ENCODE data around the gene CD9. TPM values are rescaled to one million over a fixed set of nuclear protein-coding genes. Genes with fewer than 3 reads are reported as not detected.
A peak's percentile ranks its signal among the peaks of the same experiment; 100 is the strongest.

Gene CD9
- total and polyA plus RNA-seq, 2 donors (not counting 3 experiments of a cell fraction or from before 2014, with no cell fraction given), result 379 to 1,225 TPM

GRCh38 chr12:6284273-6284672 lies 84.1 kb downstream of the CD9 start:
- no peak overlapping the region for H2AFZ ChIP-seq (ENCODE audit: low read depth, low read length)
- dilution Hi-C loops (cut with MboI; ENCODE audit: extremely low pct_ligation_motif_present, low sequenced_read_pairs), result no loop called here
- intact Hi-C loops (cut with micrococcal nuclease), result loop anchor here (2.0 kb wide), 2 partner anchors 39 to 221 kb away; no protein-coding TSS in a partner anchor
- H3K4me3 ChIP-seq (replicated peaks in 1 of 3; ENCODE audit: insufficient read depth in 1 of 3, low read depth in 1 of 3, low read length in 3 of 3), result no peak overlapping the region
- no peaks in the 10 kb centered on the region for H3K27me3 ChIP-seq (ENCODE audit: control insufficient read depth in 2 of 2, insufficient read depth in 2 of 2, low read length in 2 of 2)
- H3K9me3 ChIP-seq (replicated peaks; ENCODE audit: control insufficient read depth, insufficient read depth, low read length), result no peaks in the 10 kb centered on the region
- no peak for TF ChIP-seq POLR2AphosphoS5 (IDR thresholded peaks at IDR 0.05; ENCODE audit: insufficient read depth, low read depth, low read length)
- TF ChIP-seq POLR2A (IDR thresholded peaks at IDR 0.05; ENCODE audit: low read depth, low read length), result no peak
- no peak for TF ChIP-seq JUN (IDR thresholded peaks at IDR 0.05; ENCODE audit: borderline replicate concordance, insufficient read depth, insufficient read length, low read depth)
- TF ChIP-seq MAX (IDR thresholded peaks at IDR 0.05; ENCODE audit: insufficient read depth, insufficient read length), result no peak
- TF ChIP-seq GATA2 (IDR thresholded peaks at IDR 0.05; ENCODE audit: insufficient read depth, insufficient read length, low read depth, low read length), result no peak
- no peak for TF ChIP-seq CTCF (IDR thresholded peaks at IDR 0.05; ENCODE audit: extremely low read depth in 1 of 2, insufficient read depth in 1 of 2, low read depth in 1 of 2, low read length in 2 of 2)
- TF ChIP-seq EZH2 (IDR thresholded peaks at IDR 0.05; ENCODE audit: borderline replicate concordance, low read depth, low read length, severe bottlenecking), result no peak
- no peak for TF ChIP-seq FOS (IDR thresholded peaks at IDR 0.05; ENCODE audit: borderline replicate concordance, insufficient read depth, low read length)
- TF ChIP-seq MYC (IDR thresholded peaks at IDR 0.05; ENCODE audit: low read depth, low read length), result no peak
- no peaks in the 10 kb centered on the region for H4K20me1 ChIP-seq (replicated peaks; ENCODE audit: control insufficient read depth, extremely low read depth, insufficient read depth, low read length)
- no peaks in the 10 kb centered on the region for H3K79me2 ChIP-seq (ENCODE audit: control insufficient read depth, insufficient read depth, low read length)
- H3K36me3 ChIP-seq (ENCODE audit: control insufficient read depth in 2 of 2, extremely low read depth in 1 of 2, insufficient read depth in 2 of 2, low read length in 2 of 2), result no peaks in the 10 kb centered on the region
- peaks cover 36% of the 10 kb centered on the region for H3K4me1 ChIP-seq (ENCODE audit: control insufficient read depth, extremely low read depth, insufficient read depth, low read length)
- no TSS peak for BruUV-seq (replicated peaks)
- no peak for DNase-seq (ENCODE audit: low read depth, low spot score)
- ChIA-PET POLR2A (interaction anchor here (0.6 to 1.0 kb wide), 3 partner anchors 18 to 176 kb away, joined by 3 to 4 read pairs (median 3); no protein-coding TSS in a partner anchor), CTCF (interaction anchor here (0.6 to 6.1 kb wide), 67 partner anchors 9 to 568 kb away, joined by 3 to 120 read pairs (median 4); partner anchors contain the start of gene CD9)
- H3K27ac ChIP-seq (ENCODE audit: insufficient read depth, low read depth, low read length), result no peak overlapping the region
- H3K4me2 ChIP-seq (ENCODE audit: insufficient read depth, low read length), result no peak overlapping the region
- peak overlapping the region; percentile 3 for H3K9ac ChIP-seq (replicated peaks; ENCODE audit: extremely low read depth, insufficient read depth, low read length)
- no peak for FAIRE-seq
- H3K9me1 ChIP-seq (replicated peaks; ENCODE audit: control insufficient read depth, extremely low read depth, insufficient read depth, low read length), result no peaks in the 10 kb centered on the region
